ENCODE results near the gene SPDEF.

The SPDEF gene

GRCh38 chr6:34517461-34517881 is 38.7 kb downstream of the SPDEF start:
- H3K36me3 ChIP-seq (ENCODE audit: insufficient read depth, low read length), result no peaks in the 10 kb centered on the region
- no peaks in the 10 kb centered on the region; the same call in 1 of the 2 replicates for H3K4me1 ChIP-seq (ENCODE audit: insufficient read depth, low read length)
- H3K9ac ChIP-seq (ENCODE audit: low read depth, low read length), result no peak overlapping the region
- no peaks in the 10 kb centered on the region for H3K9me3 ChIP-seq (ENCODE audit: control insufficient read depth, insufficient read depth, low read length)

- Histone ChIP-seq H3K4me1 (ENCODE audit: insufficient read depth, low read length) (no peaks in the 10 kb centered on the region; the same call in 1 of the 2 replicates), H3K9ac (ENCODE audit: low read depth, low read length) (no peak overlapping the region), H3K36me3 (ENCODE audit: insufficient read depth, low read length) (no peaks in the 10 kb centered on the region), H3K9me3 (ENCODE audit: control insufficient read depth, insufficient read depth, low read length) (no peaks in the 10 kb centered on the region)
These were observed 39.5 kb downstream of the SPDEF start for GRCh38 chr6:34516391-34517324.

DNA sequence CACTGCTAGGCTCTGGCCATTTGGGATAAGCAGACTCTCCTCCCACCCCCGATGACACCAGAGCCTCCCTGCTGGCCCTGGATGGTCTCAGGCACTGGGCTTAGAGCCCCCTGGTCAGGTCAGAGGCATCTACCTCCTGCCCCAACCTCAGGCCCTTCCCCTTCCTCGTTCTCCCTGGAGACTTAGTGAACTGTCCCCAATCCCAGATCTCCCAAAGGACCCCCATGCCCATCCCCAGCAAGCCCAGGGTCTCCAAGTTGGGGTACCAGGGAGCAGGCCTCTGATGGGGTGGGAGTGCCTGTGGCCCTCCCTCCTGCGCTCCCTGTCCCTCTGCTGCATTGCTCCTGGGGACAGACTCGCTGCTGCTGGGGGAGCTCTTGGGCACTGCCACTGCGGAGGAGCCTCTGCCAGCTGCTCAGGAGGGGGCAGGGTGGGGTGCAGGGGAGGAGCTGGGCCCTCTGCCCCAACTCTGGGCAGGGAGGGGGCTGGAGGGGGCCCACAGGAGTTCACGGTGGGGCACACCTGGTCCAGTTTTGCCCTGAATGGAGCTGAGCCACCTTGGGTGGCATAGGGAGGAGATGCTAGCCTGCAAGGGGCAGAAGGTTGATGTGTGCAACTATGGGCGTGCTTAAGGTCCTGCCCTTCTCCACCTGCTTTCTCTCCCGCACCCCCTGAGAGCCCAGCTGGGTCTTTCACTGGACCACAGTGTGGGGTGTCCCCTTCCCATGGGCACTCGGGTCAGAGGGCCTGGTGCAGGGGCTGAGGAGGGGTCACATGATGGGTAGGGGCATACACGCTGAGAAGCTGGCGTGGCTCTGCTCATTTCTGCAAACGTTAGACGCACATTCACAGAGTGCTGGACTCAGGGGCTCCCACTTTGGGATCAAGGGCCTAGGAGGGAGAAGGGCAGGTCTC is 40.4 kb downstream of the SPDEF start:
- Histone ChIP-seq H3K36me3 (ENCODE audit: insufficient read depth, low read length) (no peaks in the 10 kb centered on the region), H3K9ac (ENCODE audit: low read depth, low read length) (no peak overlapping the region), H3K9me3 (ENCODE audit: control insufficient read depth, insufficient read depth, low read length) (no peaks in the 10 kb centered on the region)

GRCh38 chr6:34514593-34515472 is 41.3 kb downstream of the SPDEF start:
- H3K36me3 ChIP-seq (ENCODE audit: insufficient read depth, low read length), result no peaks in the 10 kb centered on the region
- H3K9me3 ChIP-seq (ENCODE audit: control insufficient read depth, insufficient read depth, low read length), result no peaks in the 10 kb centered on the region
- H3K9ac ChIP-seq (ENCODE audit: low read depth, low read length), result peak overlapping the region; percentile 55; the same call in 1 of the 2 replicates
- H3K4me1 ChIP-seq (ENCODE audit: insufficient read depth, low read length), result no peaks in the 10 kb centered on the region; the same call in 1 of the 2 replicates

More for the DNA sequence above, 40.4 kb downstream of the SPDEF start:
- H3K4me1 ChIP-seq (ENCODE audit: insufficient read depth, low read length), result no peaks in the 10 kb centered on the region; the same call in 1 of the 2 replicates

GRCh38 chr6:34514112-34514511 is 42.0 kb downstream of the SPDEF start:
- H3K9ac ChIP-seq (ENCODE audit: low read depth, low read length), result peak overlapping the region; percentile 55; the same call in 1 of the 2 replicates
- no peaks in the 10 kb centered on the region for H3K36me3 ChIP-seq (ENCODE audit: insufficient read depth, low read length)

DNA sequence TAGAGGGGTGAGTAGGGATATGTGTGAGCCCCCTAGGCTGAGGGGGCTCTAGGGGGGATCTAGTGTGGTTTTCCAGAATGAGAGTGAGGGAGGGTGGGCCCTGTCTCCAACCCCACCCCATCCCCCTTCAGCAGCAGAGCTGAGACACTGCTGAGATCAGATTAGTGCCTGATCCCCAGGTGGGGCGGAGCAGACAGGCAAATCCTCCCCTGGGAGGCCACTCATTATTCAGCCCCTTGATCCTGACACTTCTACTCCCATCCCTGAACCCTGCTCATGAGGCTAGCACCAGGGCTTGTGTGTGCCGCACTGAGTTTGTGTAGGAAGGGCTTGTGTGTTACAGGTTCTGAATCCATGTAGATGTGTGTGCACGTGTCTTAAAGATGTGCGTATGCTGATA is 42.5 kb downstream of the SPDEF start:
- no peak overlapping the region for H3K9ac ChIP-seq (ENCODE audit: low read depth, low read length)
- H3K4me1 ChIP-seq (ENCODE audit: insufficient read depth, low read length), result no peaks in the 10 kb centered on the region; the same call in 1 of the 2 replicates
- no peaks in the 10 kb centered on the region for H3K36me3 ChIP-seq (ENCODE audit: insufficient read depth, low read length)
- H3K9me3 ChIP-seq (ENCODE audit: control insufficient read depth, insufficient read depth, low read length), result no peaks in the 10 kb centered on the region

More at GRCh38 chr6:34514112-34514511, 42.0 kb downstream of the SPDEF start:
- Histone ChIP-seq H3K9me3 (ENCODE audit: control insufficient read depth, insufficient read depth, low read length) (no peaks in the 10 kb centered on the region), H3K4me1 (ENCODE audit: insufficient read depth, low read length) (no peaks in the 10 kb centered on the region; the same call in 1 of the 2 replicates)

- H3K9ac ChIP-seq (ENCODE audit: low read depth, low read length), result no peak overlapping the region
- H3K9me3 ChIP-seq (ENCODE audit: control insufficient read depth, insufficient read depth, low read length), result no peaks in the 10 kb centered on the region
- no peaks in the 10 kb centered on the region for H3K36me3 ChIP-seq (ENCODE audit: insufficient read depth, low read length)
- no peaks in the 10 kb centered on the region; the same call in 1 of the 2 replicates for H3K4me1 ChIP-seq (ENCODE audit: insufficient read depth, low read length)
These were observed 43.4 kb downstream of the SPDEF start for GRCh38 chr6:34512738-34513115.

DNA sequence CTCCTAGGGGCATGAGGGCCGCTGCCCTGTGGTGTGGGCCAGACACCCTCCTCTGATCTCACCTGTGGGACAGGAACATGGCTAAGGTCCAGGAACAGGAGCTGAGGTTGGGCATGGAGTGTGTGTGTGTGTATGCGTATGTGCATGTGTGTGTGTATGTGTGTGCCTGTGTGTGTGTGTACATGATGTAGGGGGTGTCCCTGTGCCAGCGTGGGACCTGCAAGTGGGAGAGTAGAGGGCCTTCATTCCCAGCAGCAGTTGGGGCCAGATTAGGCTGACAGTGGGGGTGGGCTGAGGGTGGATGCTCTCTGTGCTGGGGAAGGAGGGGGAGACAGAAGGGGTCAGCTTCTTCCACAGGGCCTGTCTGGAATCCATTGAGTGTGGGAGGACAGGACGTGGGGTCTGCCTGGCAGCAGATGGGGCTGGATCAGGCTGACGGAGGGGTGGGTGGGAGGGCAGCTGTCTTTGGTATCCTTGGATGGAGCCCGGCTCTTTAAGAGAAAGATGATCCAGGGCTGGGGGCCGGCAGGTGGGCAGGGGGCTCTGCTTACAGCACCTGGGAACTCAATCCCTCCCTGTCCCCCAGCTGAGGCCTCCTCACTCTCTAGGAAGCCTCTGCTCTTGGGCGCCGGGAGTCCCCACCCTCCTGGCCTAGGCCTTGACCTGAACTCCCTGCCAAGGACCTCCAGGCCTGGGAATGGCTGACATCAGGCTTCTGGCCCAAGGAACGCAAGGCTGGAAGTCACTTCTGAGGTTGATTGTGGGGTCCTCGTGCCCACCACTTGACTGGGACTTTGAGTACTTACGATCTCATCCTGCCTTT is 44.0 kb downstream of the SPDEF start:
- H3K4me1 ChIP-seq (ENCODE audit: insufficient read depth, low read length), result peaks cover under 1% of the 10 kb centered on the region
- no peaks in the 10 kb centered on the region for H3K36me3 ChIP-seq (ENCODE audit: insufficient read depth, low read length)
- H3K9me3 ChIP-seq (ENCODE audit: control insufficient read depth, insufficient read depth, low read length), result no peaks in the 10 kb centered on the region
- H3K9ac ChIP-seq (ENCODE audit: low read depth, low read length), result no peak overlapping the region

GRCh38 chr6:34511214-34511914 is 44.8 kb downstream of the SPDEF start:
- Histone ChIP-seq H3K4me1 (ENCODE audit: insufficient read depth, low read length) (peaks cover 7% of the 10 kb centered on the region), H3K9ac (ENCODE audit: low read depth, low read length) (no peak overlapping the region), H3K36me3 (ENCODE audit: insufficient read depth, low read length) (no peaks in the 10 kb centered on the region), H3K9me3 (ENCODE audit: control insufficient read depth, insufficient read depth, low read length) (no peaks in the 10 kb centered on the region)

DNA sequence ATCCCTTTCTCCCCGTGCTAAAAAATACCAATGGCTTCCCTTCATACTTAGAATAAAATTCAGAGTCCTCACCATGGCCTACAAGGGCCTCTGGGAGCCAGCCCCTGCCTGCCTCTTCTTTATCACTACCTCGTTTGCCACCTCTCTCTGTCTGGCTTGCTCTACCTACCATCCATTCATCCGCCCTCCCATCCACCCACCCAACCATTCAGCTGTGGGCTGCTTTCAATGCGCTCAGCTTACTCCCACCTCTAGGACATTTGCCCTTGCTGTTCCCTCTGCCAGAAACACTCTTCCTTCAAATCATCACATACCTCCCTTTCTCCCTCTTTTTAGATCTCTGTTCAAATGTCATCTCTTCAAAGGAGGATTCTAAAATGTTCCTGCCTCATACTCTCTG is 45.8 kb downstream of the SPDEF start:
- Histone ChIP-seq H3K36me3 (ENCODE audit: insufficient read depth, low read length) (no peaks in the 10 kb centered on the region), H3K9ac (ENCODE audit: low read depth, low read length) (no peak overlapping the region), H3K4me1 (ENCODE audit: insufficient read depth, low read length) (peaks cover 7% of the 10 kb centered on the region), H3K9me3 (ENCODE audit: control insufficient read depth, insufficient read depth, low read length) (no peaks in the 10 kb centered on the region)

- H3K9ac ChIP-seq (ENCODE audit: low read depth, low read length), result no peak overlapping the region
- H3K4me1 ChIP-seq (ENCODE audit: insufficient read depth, low read length), result peaks cover 7% of the 10 kb centered on the region
- no peaks in the 10 kb centered on the region for H3K36me3 ChIP-seq (ENCODE audit: insufficient read depth, low read length)
- no peaks in the 10 kb centered on the region for H3K9me3 ChIP-seq (ENCODE audit: control insufficient read depth, insufficient read depth, low read length)
These were observed 46.3 kb downstream of the SPDEF start for GRCh38 chr6:34509782-34510181.

DNA sequence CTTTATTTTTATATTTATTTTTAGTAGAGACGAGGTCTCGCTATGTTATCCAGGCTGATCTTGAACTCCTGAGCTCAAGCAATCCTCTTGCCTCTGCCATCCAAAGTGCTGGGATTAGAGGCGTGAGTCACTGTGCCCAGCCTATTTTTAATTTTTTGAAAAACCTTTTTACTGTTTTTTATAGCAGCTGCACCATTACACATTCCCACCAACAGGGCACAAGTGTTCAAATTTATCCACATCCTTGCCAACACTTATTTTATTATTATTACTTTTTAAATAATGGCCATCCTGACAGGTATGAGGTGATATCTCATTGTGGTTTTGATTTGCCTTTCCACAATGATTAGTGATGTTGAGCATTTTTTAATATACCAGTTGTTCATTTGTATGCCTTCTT is 47.7 kb downstream of the SPDEF start:
- H3K9me3 ChIP-seq (ENCODE audit: control insufficient read depth, insufficient read depth, low read length), result no peaks in the 10 kb centered on the region
- H3K4me1 ChIP-seq (ENCODE audit: insufficient read depth, low read length), result peaks cover 7% of the 10 kb centered on the region
- H3K36me3 ChIP-seq (ENCODE audit: insufficient read depth, low read length), result no peaks in the 10 kb centered on the region
- no peak overlapping the region for H3K9ac ChIP-seq (ENCODE audit: low read depth, low read length)

Measured in ES-I3 (cell line).